SK-N-SH treated with all-trans-retinoic acid at 6 μM for 48 hours (cell line): ENCODE data around the gene CACNB3.

Experiments
- ATAC-seq: fragments of 200-7000 bp; cut with Tn5 transposase; 3 replicates; pipeline ENCODE4 v1.9.1; 2020; ENCODE audit warnings: mild to moderate bottlenecking, moderate library complexity
- ARNTL ChIP-seq: fragments of 450-650 bp; formaldehyde crosslinking; IDR thresholded peaks from 2 replicates; pipeline ENCODE4 v1.5.0; 2020; ENCODE audit warnings: low read depth, mild to moderate bottlenecking, moderate library complexity, borderline replicate concordance
- BACH2 ChIP-seq: fragments of 250-450 bp; sonication (Bioruptor Pico); IDR thresholded peaks from 2 replicates; pipeline ENCODE4 v1.9.0; 2021; ENCODE audit warnings: mild to moderate bottlenecking, borderline replicate concordance
- CSDC2 ChIP-seq: fragments of 250-450 bp; sonication (Bioruptor Pico); IDR thresholded peaks from 2 replicates; pipeline ENCODE4 v1.5.0; 2020; ENCODE audit warnings: mild to moderate bottlenecking, moderate library complexity
- CSRNP3 ChIP-seq: fragments of 250-450 bp; sonication (Bioruptor Pico); IDR thresholded peaks from 2 replicates; pipeline ENCODE4 v1.5.1; 2021; ENCODE audit warnings: mild to moderate bottlenecking, moderate library complexity
- ESRRG ChIP-seq: fragments of 250-450 bp; sonication (Bioruptor Pico); IDR thresholded peaks from 2 replicates; pipeline ENCODE4 v1.6.1; 2021; ENCODE audit warnings: mild to moderate bottlenecking
- ISL1 ChIP-seq: fragments of 250-450 bp; sonication (Bioruptor Pico); IDR thresholded peaks from 2 replicates; pipeline ENCODE4 v2.1.2; 2022; ENCODE audit warnings: mild to moderate bottlenecking, moderate library complexity
- OSR1 ChIP-seq: fragments of 250-450 bp; sonication (Bioruptor Pico); IDR thresholded peaks from 2 replicates; pipeline ENCODE4 v1.8.0; 2022; ENCODE audit warnings: moderate library complexity, mild to moderate bottlenecking, inconsistent platforms
- PATZ1 ChIP-seq: fragments of 250-450 bp; sonication (Bioruptor Pico); IDR thresholded peaks from 2 replicates; pipeline ENCODE4 v1.8.0; 2020; ENCODE audit warnings: mild to moderate bottlenecking, moderate library complexity, borderline replicate concordance
- PPARA ChIP-seq: fragments of 250-450 bp; sonication (Bioruptor Pico); IDR thresholded peaks from 2 replicates; pipeline ENCODE4 v1.5.0; 2020; ENCODE audit warnings: mild to moderate bottlenecking, borderline replicate concordance
- RARB ChIP-seq: fragments of 250-450 bp; sonication (Bioruptor Pico); IDR thresholded peaks from 2 replicates; pipeline ENCODE4 v1.8.0; 2021; ENCODE audit warnings: mild to moderate bottlenecking, moderate library complexity
- SNAI2 ChIP-seq: fragments of 250-450 bp; sonication (Bioruptor Pico); IDR thresholded peaks from 2 replicates; pipeline ENCODE4 v1.5.0; 2020; ENCODE audit warnings: mild to moderate bottlenecking, moderate library complexity
- TCF4 ChIP-seq: fragments of 250-450 bp; sonication (Bioruptor Pico); IDR thresholded peaks from 2 replicates; pipeline ENCODE4 v1.8.0; 2021; ENCODE audit warnings: mild to moderate bottlenecking, moderate library complexity, borderline replicate concordance
- TOX ChIP-seq: fragments of 250-450 bp; sonication (Bioruptor Pico); IDR thresholded peaks from 2 replicates; pipeline ENCODE4 v1.8.0; 2021; ENCODE audit warnings: mild to moderate bottlenecking, moderate library complexity, borderline replicate concordance
- TSHZ2 ChIP-seq: fragments of 250-450 bp; sonication (Bioruptor Pico); IDR thresholded peaks from 2 replicates; pipeline ENCODE4 v1.5.0; 2020; ENCODE audit warnings: mild to moderate bottlenecking, moderate library complexity
- ZC3H10 ChIP-seq: fragments of 250-450 bp; sonication (Bioruptor Pico); IDR thresholded peaks from 2 replicates; pipeline ENCODE4 v1.5.1; 2021; ENCODE audit warnings: mild to moderate bottlenecking, moderate library complexity
- ZFP3 ChIP-seq: fragments of 250-450 bp; sonication (Bioruptor Pico); IDR thresholded peaks from 2 replicates; pipeline ENCODE4 v1.5.0; 2020; ENCODE audit warnings: mild to moderate bottlenecking, moderate library complexity
- ZNF70 ChIP-seq: fragments of 450-650 bp; formaldehyde crosslinking; IDR thresholded peaks from 2 replicates; pipeline ENCODE4 v1.5.0; 2020; ENCODE audit warnings: mild to moderate bottlenecking, moderate library complexity
- ZNF8 ChIP-seq: fragments of 450-650 bp; formaldehyde crosslinking; IDR thresholded peaks from 2 replicates; pipeline ENCODE4 v1.5.0; 2020; ENCODE audit warnings: mild to moderate bottlenecking, moderate library complexity

CACNB3 gene

DNA sequence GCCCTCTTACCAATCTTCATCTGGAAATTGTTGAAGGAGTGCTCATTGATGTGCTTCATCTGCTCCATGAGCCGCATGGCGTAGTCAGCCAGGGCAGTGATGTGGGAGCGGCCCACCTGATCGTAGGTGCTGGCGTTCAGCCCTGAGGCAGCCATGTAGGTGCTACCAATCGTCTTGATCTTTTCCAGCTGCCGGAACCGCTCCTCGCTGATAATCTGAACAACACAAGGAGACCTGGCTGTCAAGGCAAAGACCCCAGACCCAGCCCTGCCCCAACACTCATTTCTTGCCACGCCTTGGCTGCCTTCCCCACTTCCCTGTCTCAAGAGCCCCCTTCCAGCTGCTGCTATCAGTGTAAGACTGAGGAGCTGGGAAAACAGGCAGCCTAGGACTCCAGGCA lies 47.5 kb upstream of the CACNB3 start (continued):
- TF ChIP-seq CSRNP3 (no peak), PATZ1 (CRISPR knock-in tag) (no peak), TCF4 (CRISPR knock-in tag) (no peak), SNAI2 (CRISPR knock-in tag) (no peak), OSR1 (CRISPR knock-in tag) (no peak), ZNF70 (CRISPR knock-in tag) (no peak), ZC3H10 (no peak), TOX (no peak)
- TF ChIP-seq, all 23 proteins: peak for 0

DNA sequence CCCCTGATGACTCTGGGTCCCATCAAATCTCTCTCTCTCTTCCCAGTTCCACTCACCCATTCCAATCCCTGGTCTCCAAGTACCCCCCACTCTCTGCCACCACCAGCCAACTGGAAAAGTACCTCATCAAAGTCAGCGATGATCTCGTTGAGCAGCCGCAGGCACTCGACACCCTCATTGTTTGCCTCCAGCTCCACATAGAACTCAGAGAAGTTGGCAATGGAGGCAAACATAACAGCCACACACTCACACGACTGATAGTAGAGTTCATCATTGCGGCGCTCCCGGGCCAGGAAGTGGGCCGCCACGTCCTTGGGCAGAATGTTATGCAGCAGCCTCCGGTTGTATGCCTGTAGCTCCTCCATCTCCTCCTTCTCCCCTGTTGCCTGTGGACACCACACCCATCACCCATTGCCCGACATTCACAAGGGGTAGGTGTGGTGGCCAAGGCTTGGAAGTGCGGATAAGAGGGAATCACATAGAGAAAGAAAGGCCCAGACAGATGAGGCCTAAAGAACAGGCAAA lies 46.6 kb upstream of the CACNB3 start:
- no peak for TF ChIP-seq BACH2 (CRISPR knock-in tag)
- TF ChIP-seq ISL1 = no peak
- no peak for TF ChIP-seq RARB (CRISPR knock-in tag)
- ATAC-seq = no peak

- no peak for ATAC-seq
- TF ChIP-seq ZC3H10 = no peak
- TF ChIP-seq PATZ1 (CRISPR knock-in tag) = no peak
- TF ChIP-seq ZFP3 (CRISPR knock-in tag) = no peak
- no peak for TF ChIP-seq CSDC2
- TF ChIP-seq ISL1 = no peak
- TF ChIP-seq PPARA = no peak
- no peak for TF ChIP-seq ZNF70 (CRISPR knock-in tag)
- no peak for TF ChIP-seq SNAI2 (CRISPR knock-in tag)
- no peak for TF ChIP-seq ZNF8 (CRISPR knock-in tag)
- no peak for TF ChIP-seq TSHZ2 (CRISPR knock-in tag)
- no peak for TF ChIP-seq CSRNP3
Measured at GRCh38 chr12:48773686-48774085, 44.6 kb upstream of the CACNB3 start.

DNA sequence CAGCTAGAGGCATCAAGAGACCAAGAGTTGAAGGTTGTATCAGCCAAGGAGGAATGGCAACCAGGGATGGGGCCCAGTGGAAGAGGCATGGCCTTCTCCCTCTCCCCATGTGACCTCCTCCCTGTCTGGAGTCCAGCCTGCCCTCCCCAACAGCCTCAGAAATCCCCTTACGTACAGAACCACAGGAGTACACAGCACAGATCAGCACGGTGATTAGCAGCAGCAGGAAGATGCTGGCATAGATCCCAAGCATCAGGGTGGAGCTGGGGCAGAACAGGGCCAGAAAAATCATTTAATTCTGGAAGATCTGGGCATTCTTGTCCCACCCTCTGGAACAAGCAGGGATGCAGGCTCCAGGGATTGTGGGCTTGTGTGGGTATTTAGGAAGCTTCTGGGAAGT lies 43.8 kb upstream of the CACNB3 start:
- no peak for ATAC-seq
- no peak for TF ChIP-seq TCF4 (CRISPR knock-in tag)
- no peak for TF ChIP-seq TSHZ2 (CRISPR knock-in tag)
- TF ChIP-seq ESRRG (CRISPR knock-in tag) = no peak
- TF ChIP-seq ISL1 = no peak
- TF ChIP-seq ARNTL = no peak
- TF ChIP-seq BACH2 (CRISPR knock-in tag) = no peak
- TF ChIP-seq SNAI2 (CRISPR knock-in tag) = no peak
- no peak for TF ChIP-seq OSR1 (CRISPR knock-in tag)
- TF ChIP-seq, all 23 proteins: peak for 0
